GM10248 (cell line): ENCODE data around the gene ABCA7.

Experiments
- CTCF ChIA-PET: fragments of 300-600 bp; sonication (Branson Sonifier 250); formaldehyde crosslinking; extraction: SDS; loops from one replicate; lab custom pipeline; 2021; ENCODE audit warnings: antibody characterized with exemption; lab: Yijun Ruan, JAX
- POLR2A ChIA-PET: fragments of 350-650 bp; sonication (Branson Sonifier 250); formaldehyde crosslinking; extraction: SDS; loops from one replicate; lab custom pipeline; 2020; ENCODE audit warnings: antibody characterized with exemption; lab: Yijun Ruan, JAX
- DNase-seq: peaks from one replicate; pipeline ENCODE4 v3.0.0; 2012; ENCODE audit errors: extremely low spot score
- TF ChIP-seq, protein P1 (sequence below): IDR thresholded peaks from 2 replicates; pipeline ENCODE4 v1.5.1; 2012; ENCODE audit warnings: mild to moderate bottlenecking, low read depth; ENCODE audit errors: extremely low read depth, missing control alignments, control extremely low read depth

Gene ABCA7

DNA sequence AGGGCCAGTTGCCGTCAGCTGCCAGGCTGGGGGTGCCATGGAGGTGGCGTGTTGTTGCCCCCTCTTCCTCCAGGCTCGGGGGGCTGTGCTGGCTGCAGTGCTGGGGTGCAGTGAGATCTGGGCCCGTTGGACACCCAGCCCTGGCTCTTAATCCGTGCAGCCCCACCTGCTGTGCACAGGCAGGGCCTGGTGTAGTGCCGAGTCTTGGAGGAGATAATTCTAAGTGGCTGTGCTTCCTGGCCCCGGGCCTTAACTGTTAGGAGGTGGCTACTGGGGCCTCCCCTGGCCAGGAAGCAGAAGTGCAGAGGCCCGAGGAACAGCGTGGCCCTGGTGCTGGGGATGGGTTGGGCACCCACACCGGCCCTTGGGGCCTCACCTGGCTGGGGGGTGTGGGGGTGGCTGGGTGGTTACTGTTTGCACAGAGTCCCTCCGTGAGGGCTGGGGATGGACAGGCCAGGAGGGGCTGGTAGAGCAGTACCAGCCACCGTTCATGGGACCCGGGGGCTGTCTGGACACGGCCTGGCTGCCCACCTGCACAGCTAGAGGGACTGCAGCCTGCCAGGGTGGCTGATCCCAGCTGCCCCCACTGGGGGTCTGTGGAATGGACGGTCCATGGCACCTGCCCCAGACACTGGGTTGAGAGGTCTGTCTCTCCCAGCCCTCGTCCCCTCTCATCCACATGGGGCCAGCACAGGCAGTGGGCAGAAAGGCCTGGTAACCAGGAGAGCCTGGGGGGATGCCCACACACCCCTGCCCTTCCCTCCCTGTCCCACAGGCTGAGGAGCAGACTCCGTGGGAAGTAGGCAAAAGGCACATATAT lies 67.1 kb downstream of the ABCA7 start:
- CTCF ChIA-PET: interaction anchor here (1.2 kb wide), 1 partner anchor 88 kb away, joined by 4 read pairs; no protein-coding TSS in a partner anchor
- TF ChIP-seq, protein P1, sequence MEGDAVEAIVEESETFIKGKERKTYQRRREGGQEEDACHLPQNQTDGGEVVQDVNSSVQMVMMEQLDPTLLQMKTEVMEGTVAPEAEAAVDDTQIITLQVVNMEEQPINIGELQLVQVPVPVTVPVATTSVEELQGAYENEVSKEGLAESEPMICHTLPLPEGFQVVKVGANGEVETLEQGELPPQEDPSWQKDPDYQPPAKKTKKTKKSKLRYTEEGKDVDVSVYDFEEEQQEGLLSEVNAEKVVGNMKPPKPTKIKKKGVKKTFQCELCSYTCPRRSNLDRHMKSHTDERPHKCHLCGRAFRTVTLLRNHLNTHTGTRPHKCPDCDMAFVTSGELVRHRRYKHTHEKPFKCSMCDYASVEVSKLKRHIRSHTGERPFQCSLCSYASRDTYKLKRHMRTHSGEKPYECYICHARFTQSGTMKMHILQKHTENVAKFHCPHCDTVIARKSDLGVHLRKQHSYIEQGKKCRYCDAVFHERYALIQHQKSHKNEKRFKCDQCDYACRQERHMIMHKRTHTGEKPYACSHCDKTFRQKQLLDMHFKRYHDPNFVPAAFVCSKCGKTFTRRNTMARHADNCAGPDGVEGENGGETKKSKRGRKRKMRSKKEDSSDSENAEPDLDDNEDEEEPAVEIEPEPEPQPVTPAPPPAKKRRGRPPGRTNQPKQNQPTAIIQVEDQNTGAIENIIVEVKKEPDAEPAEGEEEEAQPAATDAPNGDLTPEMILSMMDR: peak; percentile 28
- POLR2A ChIA-PET: no interaction called here
- DNase-seq: no peak

DNA sequence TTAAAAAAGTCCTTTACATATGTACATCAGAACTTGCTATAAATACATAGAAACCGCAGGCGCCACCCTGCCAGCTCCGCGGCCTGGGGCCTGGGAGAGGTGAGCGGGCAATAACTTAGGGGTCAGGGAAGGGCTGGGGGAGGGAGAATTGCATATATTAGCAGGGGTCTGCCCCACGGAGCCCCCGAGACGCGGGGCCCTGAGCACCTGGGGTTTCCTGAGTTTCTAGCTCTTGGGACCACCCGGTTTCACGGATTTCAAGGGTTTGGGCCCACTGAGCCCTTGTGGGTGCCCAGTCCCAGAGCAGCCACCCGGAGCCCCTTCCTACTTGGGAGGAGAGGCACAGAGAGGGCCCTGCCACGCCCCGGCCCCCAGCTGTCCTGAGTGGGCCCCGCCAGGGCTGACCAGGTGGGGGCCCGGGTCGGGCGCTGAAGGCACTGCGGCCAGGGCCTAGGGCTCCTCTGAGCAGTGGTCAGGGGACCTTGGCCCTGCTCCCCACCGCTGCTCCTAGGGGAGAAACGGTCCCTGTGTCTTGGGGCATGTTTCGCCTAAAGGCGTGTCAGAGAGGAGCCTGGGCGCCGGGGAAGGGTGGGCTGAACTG lies 67.9 kb downstream of the ABCA7 start:
- CTCF ChIA-PET: no interaction called here
- DNase-seq: no peak
- POLR2A ChIA-PET: no interaction called here
- TF ChIP-seq, protein P1: no peak

DNA sequence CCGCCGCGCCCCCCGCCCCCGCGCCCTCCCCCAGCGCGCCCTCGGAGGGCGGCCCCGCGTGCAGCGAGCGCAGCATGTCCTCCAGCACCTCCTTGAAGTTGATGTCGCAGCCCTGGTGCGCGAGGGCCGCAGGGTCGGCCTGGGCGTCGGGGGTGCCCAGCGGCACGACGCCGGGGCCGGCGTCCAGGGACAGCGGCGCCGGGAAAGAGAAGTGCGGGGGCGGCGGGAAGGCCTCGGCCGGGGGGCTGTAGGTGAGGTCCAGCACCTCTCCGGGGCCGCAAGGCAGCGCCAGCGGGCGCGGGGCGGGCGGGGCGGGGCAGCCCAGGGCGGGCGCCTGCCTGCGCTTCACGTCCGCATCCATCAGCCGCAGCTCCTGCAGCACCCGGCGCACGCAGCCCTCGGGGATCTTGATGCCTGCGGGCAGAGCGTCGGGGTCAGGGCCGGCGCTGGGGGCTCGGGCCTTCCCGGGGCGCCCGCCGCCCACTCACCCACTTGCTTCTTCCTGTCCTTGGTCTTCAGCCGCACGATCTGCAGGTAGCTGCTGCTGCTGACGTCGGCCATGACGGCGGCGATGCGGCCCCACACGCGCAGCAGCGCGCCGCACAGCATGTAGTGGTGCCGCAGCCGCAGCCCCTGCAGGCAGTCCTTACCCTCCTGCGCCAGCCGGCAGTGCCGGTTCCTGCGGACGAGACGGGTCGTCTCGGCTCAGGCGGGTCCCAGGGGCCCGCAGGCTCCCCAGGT lies 68.6 kb downstream of the ABCA7 start:
- CTCF ChIA-PET: no interaction called here
- POLR2A ChIA-PET: no interaction called here
- TF ChIP-seq, protein P1: no peak
- DNase-seq: no peak

DNA sequence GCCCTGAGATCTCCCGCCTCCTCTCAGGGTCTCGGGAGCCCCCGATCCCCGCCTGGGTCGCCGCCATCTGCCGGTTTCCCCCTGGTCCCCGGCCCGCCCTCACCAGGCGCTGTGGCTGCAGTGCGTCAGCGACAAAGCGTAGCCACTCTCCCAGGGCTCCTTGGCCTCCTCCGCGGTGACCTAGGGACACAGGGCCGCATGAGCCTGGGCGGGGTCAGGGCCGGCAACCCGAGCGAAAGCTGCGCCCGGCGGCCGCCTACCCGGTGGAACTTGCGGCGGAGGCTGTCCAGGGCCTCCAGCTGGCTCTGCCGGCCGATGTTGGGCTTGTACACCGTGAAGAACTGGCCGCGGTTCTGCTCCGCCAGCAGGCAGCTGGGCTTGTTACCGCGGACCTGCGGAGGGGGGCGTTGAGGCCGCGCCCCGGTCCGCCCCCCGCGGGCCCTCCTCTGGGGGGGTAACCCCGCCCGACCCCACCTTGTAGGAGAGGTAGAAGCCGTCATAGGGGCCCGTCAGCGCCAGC lies 69.2 kb downstream of the ABCA7 start:
- ChIA-PET POLR2A (no interaction called here), CTCF (no interaction called here)
- DNase-seq: no peak
- TF ChIP-seq, protein P1: no peak

DNA sequence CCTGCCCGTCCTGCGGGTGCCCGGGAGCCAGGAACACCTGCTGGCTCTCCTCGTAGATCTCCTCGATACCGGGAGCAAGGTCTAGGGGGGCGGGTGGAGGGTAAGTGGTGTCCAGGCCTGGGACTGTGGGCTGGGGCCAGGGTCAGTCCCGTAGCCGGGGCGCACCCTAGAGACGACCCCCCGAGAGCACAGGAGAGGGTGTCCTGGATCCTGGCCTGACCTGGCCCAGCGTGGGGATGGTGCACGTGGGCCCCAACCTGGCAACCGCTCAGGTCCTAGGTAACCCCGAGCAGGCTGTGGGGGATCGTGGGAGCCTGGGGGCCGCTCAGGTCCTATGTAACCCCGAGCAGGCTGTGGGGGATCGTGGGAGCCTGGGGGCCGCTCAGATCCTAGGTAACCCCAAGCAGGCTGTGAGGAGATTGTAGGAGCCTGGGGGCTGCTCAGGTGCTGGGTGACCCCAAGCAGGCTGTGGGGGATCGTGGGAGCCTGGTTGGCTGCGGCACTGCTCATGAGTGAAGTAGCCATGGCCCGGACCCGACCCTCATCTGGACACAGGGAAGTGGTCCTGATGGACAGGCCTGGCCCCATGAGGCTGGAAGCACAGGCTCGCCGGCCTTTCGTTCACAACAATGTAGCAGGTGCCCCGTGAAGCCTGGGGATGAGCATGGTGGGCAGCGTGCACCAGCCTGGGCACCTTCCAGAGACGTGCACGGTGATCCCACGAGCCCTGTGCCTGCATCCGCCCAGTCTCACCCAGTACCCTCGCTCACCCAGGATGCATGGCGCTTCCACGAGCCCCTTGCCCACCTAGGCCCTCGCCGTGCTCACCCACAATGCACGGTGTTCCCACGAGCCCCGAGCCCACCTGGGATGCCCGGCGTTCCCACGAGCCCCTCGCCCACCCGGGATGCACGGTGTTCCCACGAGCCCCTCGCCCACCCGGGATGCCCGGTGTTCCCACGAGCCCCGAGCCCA lies 70.1 kb downstream of the ABCA7 start:
- TF ChIP-seq, protein P1: no peak
- ChIA-PET POLR2A (interaction anchor here (0.9 kb wide), 1 partner anchor 134 kb away, joined by 4 read pairs; no protein-coding TSS in a partner anchor), CTCF (interaction anchor here (4.0 kb wide), 1 partner anchor 83 kb away, joined by 35 read pairs; no protein-coding TSS in a partner anchor)
- no peak for DNase-seq
